T-helper 1 cell (primary cell): ENCODE measurements around the gene ATP6V1F.
A peak's percentile ranks its signal among the peaks of the same experiment; 100 is the strongest.

ENCODE experiments used
- DNase-seq, 5 donors: peaks; one replicate each; pipeline ENCODE4 v3.0.0-alpha.2; 2012 to 2020

The ATP6V1F gene

GRCh38 chr7:128849156-128849515 is 13.5 kb upstream of the ATP6V1F start:
- DNase-seq: no peak

GRCh38 chr7:128849804-128850490 is 12.7 kb upstream of the ATP6V1F start:
- no peak for DNase-seq

- no peak for DNase-seq
These were observed 10.0 kb upstream of the ATP6V1F start for GRCh38 chr7:128852537-128853254.

- DNase-seq: no peak
These were observed 8.9 kb upstream of the ATP6V1F start for GRCh38 chr7:128853799-128854198.

- no peak for DNase-seq
These were observed 8.3 kb upstream of the ATP6V1F start for GRCh38 chr7:128854396-128854795.

- no peak for DNase-seq
These were observed 7.1 kb upstream of the ATP6V1F start for GRCh38 chr7:128855559-128855958.

- DNase-seq: no peak
These were observed 6.5 kb upstream of the ATP6V1F start for GRCh38 chr7:128856001-128856718.

- DNase-seq: no peak
These were observed 4.0 kb upstream of the ATP6V1F start for GRCh38 chr7:128858380-128859231.

GRCh38 chr7:128859232-128860157 is 3.2 kb upstream of the ATP6V1F start:
- no peak for DNase-seq

- no peak for DNase-seq
These were observed 2.2 kb upstream of the ATP6V1F start for GRCh38 chr7:128860158-128861073.

GRCh38 chr7:128861957-128862570 is 592 bp upstream of the ATP6V1F start:
- DNase-seq: no peak

- DNase-seq: peak in 2 of 5 donors; percentile 39 to 57
These were observed 855 bp downstream of the ATP6V1F start for GRCh38 chr7:128863433-128863989.

- DNase-seq: no peak
These were observed 2.6 kb downstream of the ATP6V1F start for GRCh38 chr7:128865303-128865702.

GRCh38 chr7:128865996-128866877 is 3.6 kb downstream of the ATP6V1F start:
- no peak for DNase-seq

GRCh38 chr7:128867241-128867640 is 4.6 kb downstream of the ATP6V1F start:
- DNase-seq: no peak

- no peak for DNase-seq
These were observed 5.4 kb downstream of the ATP6V1F start for GRCh38 chr7:128867842-128868623.

GRCh38 chr7:128868624-128869137 is 6.0 kb downstream of the ATP6V1F start:
- DNase-seq: no peak
